GM19035 (cell line): Measurements from ENCODE around the gene CACNA1C.

ENCODE experiments used
- ATAC-seq: cut with Tn5 transposase; IDR thresholded peaks from one replicate; pipeline ENCODE4 v1.9.1; 2021; ENCODE audit not compliant: unreplicated experiment

Gene CACNA1C

DNA sequence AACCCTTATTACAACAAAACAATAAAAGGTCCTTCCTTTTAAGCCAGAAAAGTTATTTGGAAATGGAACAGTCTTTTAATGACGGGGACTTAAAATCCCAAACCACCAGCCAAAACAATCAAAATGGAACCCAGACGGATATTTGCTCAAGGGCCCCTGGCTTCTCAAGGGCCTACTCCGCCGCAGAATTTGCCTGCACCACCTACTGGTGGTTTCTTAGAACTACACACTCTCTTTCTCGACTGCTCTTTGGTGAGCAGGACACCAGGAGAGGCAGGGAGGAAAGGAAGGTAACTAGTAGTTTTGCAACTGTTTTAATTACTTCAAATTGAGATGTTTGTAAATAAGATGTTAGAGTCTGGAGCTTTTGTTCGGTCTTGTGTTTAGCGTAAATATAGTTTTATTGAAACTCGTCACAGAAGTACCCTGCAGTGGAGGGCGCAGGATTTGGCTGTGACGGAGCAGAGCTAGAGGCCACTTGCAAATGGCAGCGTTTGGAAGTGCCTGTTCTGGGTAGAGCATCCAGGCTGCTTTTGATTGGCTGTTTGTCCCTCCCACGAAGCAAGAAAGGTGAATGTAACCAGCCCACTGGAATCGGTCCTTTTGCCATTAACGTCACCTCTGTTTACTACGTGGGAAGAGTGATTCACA lies 238.5 kb downstream of the CACNA1C start:
- no peak for ATAC-seq

- ATAC-seq: no peak
Observed at GRCh38 chr12:2291947-2292346, 239.2 kb downstream of the CACNA1C start.

- no peak for ATAC-seq
Observed at GRCh38 chr12:2292560-2292959, 239.8 kb downstream of the CACNA1C start.

GRCh38 chr12:2294651-2295475 lies 242.1 kb downstream of the CACNA1C start:
- ATAC-seq: no peak

- ATAC-seq: no peak
Observed at GRCh38 chr12:2295941-2296461, 243.2 kb downstream of the CACNA1C start.

GRCh38 chr12:2297004-2297403 lies 244.2 kb downstream of the CACNA1C start:
- no peak for ATAC-seq

- ATAC-seq: no peak
Observed at GRCh38 chr12:2297658-2298057, 244.9 kb downstream of the CACNA1C start.

DNA sequence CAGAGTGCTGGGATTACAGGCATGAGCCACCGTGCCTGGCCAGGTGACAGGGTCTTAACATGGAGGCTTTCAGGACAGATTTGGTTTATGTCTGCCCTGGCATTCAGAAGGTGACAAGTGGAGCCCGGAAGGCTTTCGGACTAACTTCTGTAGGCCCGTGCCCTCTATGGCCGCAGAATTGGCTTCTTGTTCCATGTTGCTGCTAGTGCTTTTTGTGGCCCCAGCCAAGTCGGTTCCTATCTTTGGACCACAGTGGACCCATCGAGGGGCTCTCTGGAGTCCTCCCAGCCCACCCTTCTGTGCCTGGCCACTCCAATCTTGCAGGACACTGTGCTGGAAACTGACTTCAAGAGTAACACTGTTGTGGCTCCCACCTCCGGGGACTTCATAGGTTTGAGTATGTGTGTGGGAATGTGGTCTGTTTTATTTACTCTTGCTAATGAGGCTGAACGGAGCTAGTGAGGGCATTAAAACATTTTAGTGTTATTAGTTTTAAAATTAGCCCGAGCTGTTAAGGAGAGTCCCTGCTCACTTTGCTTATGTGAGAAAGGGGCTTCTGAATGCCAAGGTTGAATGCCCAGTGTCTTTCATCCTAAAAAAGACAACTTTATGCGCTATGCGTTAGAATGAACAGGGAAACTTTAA lies 245.9 kb downstream of the CACNA1C start:
- ATAC-seq: no peak

DNA sequence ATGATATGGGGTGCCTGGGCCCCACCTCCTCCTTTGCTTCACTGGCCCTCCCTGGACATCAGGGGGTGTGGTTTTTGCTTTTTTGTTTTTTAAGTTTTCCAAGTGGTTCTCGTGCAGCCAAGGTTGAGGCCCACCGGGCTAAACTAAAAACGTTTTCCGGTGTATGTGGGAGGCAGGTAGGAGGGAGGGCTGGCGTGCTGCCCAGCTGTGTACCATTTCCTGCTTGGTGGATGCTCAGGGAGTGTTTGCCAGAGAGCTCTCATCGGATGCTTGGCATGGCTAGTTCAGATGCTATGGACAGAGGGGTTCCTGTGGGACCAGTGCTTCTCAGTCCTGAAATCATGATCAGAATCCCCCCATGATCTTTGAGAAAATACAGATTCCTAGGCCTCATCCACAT lies 246.4 kb downstream of the CACNA1C start:
- ATAC-seq: no peak

- no peak for ATAC-seq
Observed at GRCh38 chr12:2300168-2300567, 247.4 kb downstream of the CACNA1C start.

GRCh38 chr12:2300886-2301285 lies 248.1 kb downstream of the CACNA1C start:
- ATAC-seq: no peak

- no peak for ATAC-seq
Observed at GRCh38 chr12:2301531-2302461, 249.0 kb downstream of the CACNA1C start.

DNA sequence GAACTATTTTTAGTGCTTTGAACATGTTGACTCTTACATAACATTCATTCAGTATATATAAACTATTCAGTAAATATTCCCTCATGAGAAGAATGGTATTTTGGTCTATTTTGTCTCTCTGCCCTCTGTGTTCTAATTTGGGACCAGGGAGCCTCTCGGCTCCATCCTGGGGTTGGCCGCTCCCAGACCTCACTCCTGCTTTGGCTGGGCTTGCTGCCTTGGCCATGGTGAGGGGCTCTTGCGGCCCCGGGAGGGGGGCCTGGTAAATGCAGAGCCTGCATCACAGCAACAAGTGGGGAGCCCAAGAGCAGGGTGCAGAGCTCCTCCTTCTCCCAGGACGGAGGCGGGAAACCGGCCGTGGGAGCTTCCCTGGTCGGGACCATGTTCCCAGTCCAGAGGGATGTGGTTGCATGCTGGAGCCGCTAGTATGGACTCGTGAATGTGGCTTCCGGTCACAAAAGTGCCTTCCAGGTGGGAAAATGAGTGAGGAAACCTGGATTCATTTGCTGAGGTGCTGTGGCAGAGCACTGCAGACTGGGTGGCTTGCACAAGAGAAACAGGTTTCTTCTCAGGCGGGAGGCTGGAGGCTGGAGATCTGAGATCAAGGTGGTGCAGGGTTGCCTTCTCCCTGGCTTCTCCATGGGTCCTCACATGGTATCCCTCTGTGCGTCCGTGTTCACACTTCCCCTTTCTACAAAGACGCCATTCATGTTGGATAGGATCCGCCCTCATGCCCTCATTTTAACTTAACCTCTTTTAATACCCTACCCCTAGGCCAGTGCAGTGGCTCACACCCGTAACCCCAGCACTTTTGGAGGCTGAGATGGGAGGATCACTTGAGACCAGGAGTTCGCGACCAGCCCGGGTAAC lies 250.2 kb downstream of the CACNA1C start:
- no peak for ATAC-seq

GRCh38 chr12:2304223-2304622 lies 251.4 kb downstream of the CACNA1C start:
- no peak for ATAC-seq

DNA sequence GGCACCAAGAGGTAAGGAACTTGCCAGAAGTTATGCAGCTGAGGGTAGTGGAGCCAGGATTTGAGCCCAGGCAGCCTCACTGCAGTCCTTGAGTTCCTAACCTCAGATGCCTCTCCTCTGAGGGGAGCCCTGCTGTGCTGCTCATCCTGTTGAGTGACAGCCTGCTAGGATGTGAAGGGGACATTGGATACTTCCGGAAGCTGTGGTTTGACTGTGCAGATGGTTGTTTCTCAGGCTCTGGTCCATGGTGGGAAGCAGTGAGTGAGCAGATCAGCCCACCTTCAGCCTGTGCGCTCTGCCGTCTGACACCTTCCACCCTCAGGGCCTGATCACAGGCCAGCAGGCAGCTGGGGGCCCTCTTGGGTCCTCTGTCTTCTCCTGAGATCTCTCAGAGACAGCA lies 253.2 kb downstream of the CACNA1C start:
- no peak for ATAC-seq

DNA sequence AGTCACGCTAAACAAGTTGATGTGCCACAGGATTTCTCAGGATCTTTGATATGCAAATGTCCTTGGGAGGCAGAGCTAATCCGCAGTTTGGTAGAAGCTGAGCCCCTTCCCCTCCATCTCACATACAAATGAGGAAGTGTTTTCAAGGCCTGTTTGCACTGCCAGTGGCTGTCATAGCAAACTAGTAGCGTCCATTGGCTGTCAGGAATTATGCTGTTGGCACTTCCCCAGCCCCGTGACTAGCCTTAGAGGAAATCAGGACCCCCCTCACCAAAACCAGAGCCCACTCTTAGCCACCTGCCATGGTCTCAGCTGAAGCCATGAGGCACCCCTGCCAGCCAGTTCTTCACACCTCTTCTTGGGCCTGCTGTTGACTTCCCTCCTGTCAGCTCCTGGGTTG lies 253.9 kb downstream of the CACNA1C start:
- no peak for ATAC-seq

GRCh38 chr12:2307550-2307949 lies 254.8 kb downstream of the CACNA1C start:
- ATAC-seq: no peak

DNA sequence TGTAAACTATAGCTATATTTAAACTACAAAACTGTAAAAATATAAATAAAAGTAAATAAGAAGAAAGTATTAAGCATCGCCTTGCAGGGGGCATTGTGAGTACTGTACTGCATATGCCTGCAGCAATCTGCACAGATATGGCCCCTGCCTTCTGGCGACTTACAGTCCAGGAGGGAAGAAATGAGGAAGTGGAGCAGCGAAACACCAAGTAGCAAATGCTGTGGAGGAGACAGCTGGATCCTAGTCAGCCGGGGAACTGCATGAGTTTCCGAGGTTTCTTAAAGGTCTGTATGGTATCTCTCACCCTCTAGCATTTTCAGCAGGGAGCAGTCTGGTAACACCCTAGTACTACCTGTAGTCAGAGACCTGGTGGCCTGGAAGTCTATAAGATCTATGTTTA lies 256.9 kb downstream of the CACNA1C start:
- ATAC-seq: no peak

- no peak for ATAC-seq
Observed at GRCh38 chr12:2311020-2311778, 258.4 kb downstream of the CACNA1C start.
